HEK293 (cell line): Measurements from ENCODE around the gene GIT1.

ENCODE experiments used
- EGR2 ChIP-seq: fragments of 450-650 bp; formaldehyde crosslinking; IDR thresholded peaks from 2 replicates; pipeline ENCODE4 v1.5.1; 2016; ENCODE audit warnings: low read depth, missing biosample characterization, missing genetic modification characterization
- GFI1B ChIP-seq: fragments of 450-650 bp; formaldehyde crosslinking; IDR thresholded peaks from 2 replicates; pipeline ENCODE4 v1.5.1; 2016; ENCODE audit warnings: missing biosample characterization, missing genetic modification characterization
- GLI4 ChIP-seq: fragments of 450-650 bp; formaldehyde crosslinking; IDR thresholded peaks from 2 replicates; pipeline ENCODE4 v1.5.1; 2016; ENCODE audit warnings: missing biosample characterization, missing genetic modification characterization
- GLIS1 ChIP-seq: fragments of 450-650 bp; formaldehyde crosslinking; IDR thresholded peaks from 2 replicates; pipeline ENCODE4 v1.5.1; 2016; ENCODE audit warnings: missing biosample characterization, missing genetic modification characterization
- HOXC10 ChIP-seq: sonication (generic); formaldehyde crosslinking; IDR thresholded peaks from 2 replicates; pipeline ENCODE4 v1.8.1; 2023; ENCODE audit warnings: mild to moderate bottlenecking, missing genetic modification reagents
- KLF17 ChIP-seq: fragments of 450-650 bp; formaldehyde crosslinking; IDR thresholded peaks from 2 replicates; pipeline ENCODE4 v1.5.1; 2016; ENCODE audit warnings: missing biosample characterization, missing genetic modification characterization
- OVOL3 ChIP-seq: fragments of 450-650 bp; formaldehyde crosslinking; IDR thresholded peaks from 2 replicates; pipeline ENCODE4 v1.5.1; 2016; ENCODE audit warnings: missing biosample characterization, missing genetic modification characterization
- PBX3 ChIP-seq: sonication (generic); formaldehyde crosslinking; IDR thresholded peaks from 2 replicates; pipeline ENCODE4 v1.8.1; 2022; ENCODE audit warnings: mild to moderate bottlenecking, moderate library complexity, missing genetic modification reagents
- PRDM6 ChIP-seq: fragments of 450-650 bp; formaldehyde crosslinking; IDR thresholded peaks from 2 replicates; pipeline ENCODE4 v1.5.1; 2017; ENCODE audit warnings: missing biosample characterization, missing genetic modification characterization
- RBAK ChIP-seq: fragments of 450-650 bp; formaldehyde crosslinking; IDR thresholded peaks from 2 replicates; pipeline ENCODE4 v1.5.1; 2016; ENCODE audit warnings: missing biosample characterization, missing genetic modification characterization
- SCRT2 ChIP-seq: fragments of 450-650 bp; formaldehyde crosslinking; IDR thresholded peaks from 2 replicates; pipeline ENCODE4 v1.5.1; 2016; ENCODE audit warnings: missing biosample characterization, missing genetic modification characterization
- ZBTB1 ChIP-seq: fragments of 450-650 bp; formaldehyde crosslinking; IDR thresholded peaks from 2 replicates; pipeline ENCODE4 v1.5.1; 2016; ENCODE audit warnings: missing biosample characterization, missing genetic modification characterization
- ZBTB20 ChIP-seq: fragments of 450-650 bp; formaldehyde crosslinking; IDR thresholded peaks from 2 replicates; pipeline ENCODE4 v1.5.1; 2016; ENCODE audit warnings: missing biosample characterization, missing genetic modification characterization
- ZBTB44 ChIP-seq: fragments of 450-650 bp; IDR thresholded peaks from 2 replicates; pipeline ENCODE4 v1.5.1; 2018; ENCODE audit warnings: missing biosample characterization, mild to moderate bottlenecking, missing genetic modification characterization
- ZBTB8A ChIP-seq: fragments of 450-650 bp; formaldehyde crosslinking; IDR thresholded peaks from 2 replicates; pipeline ENCODE4 v1.5.1; 2016; ENCODE audit warnings: missing biosample characterization, missing genetic modification characterization
- ZFP3 ChIP-seq: fragments of 450-650 bp; formaldehyde crosslinking; IDR thresholded peaks from 2 replicates; pipeline ENCODE4 v1.5.1; 2016; ENCODE audit warnings: low read depth, missing biosample characterization, missing genetic modification characterization
- ZFP37 ChIP-seq: fragments of 450-650 bp; formaldehyde crosslinking; IDR thresholded peaks from 2 replicates; pipeline ENCODE4 v1.5.1; 2016; ENCODE audit warnings: missing biosample characterization, missing genetic modification characterization
- ZNF132 ChIP-seq: fragments of 450-650 bp; formaldehyde crosslinking; IDR thresholded peaks from 2 replicates; pipeline ENCODE4 v1.5.1; 2017; ENCODE audit warnings: missing biosample characterization, missing genetic modification characterization, borderline replicate concordance
- ZNF2 ChIP-seq: fragments of 450-650 bp; formaldehyde crosslinking; IDR thresholded peaks from 2 replicates; pipeline ENCODE4 v1.5.1; 2016; ENCODE audit warnings: missing biosample characterization, missing genetic modification characterization
- ZNF274 ChIP-seq, 2 experiments: fragments of 200-500 bp in 1 of 2; fragments of 450-650 bp in 1 of 2; sonication (Bioruptor generic) in 1 of 2; formaldehyde crosslinking in 1 of 2; IDR thresholded peaks; 2 replicates each; pipeline versions ENCODE4 v1.5.1 to v1.6.1; 2014 to 2016; ENCODE audit warnings: borderline replicate concordance in 1 of 2, inconsistent platforms in 1 of 2, low read length in 1 of 2, missing biosample characterization in 1 of 2, missing genetic modification characterization in 1 of 2
- ZNF280D ChIP-seq: fragments of 450-650 bp; formaldehyde crosslinking; IDR thresholded peaks from 2 replicates; pipeline ENCODE4 v1.5.1; 2016; ENCODE audit warnings: missing biosample characterization, missing genetic modification characterization
- ZNF341 ChIP-seq: fragments of 450-650 bp; formaldehyde crosslinking; IDR thresholded peaks from 2 replicates; pipeline ENCODE4; 2016; ENCODE audit warnings: low read depth, missing biosample characterization, missing genetic modification characterization
- ZNF354C ChIP-seq: fragments of 450-650 bp; formaldehyde crosslinking; IDR thresholded peaks from 2 replicates; pipeline ENCODE4 v1.5.1; 2016; ENCODE audit warnings: missing biosample characterization, missing genetic modification characterization, low read depth, borderline replicate concordance
- ZNF394 ChIP-seq: fragments of 450-650 bp; formaldehyde crosslinking; IDR thresholded peaks from 2 replicates; pipeline ENCODE4 v1.5.1; 2016; ENCODE audit warnings: missing biosample characterization, missing genetic modification characterization, mild to moderate bottlenecking, moderate library complexity, borderline replicate concordance
- ZNF529 ChIP-seq: fragments of 450-650 bp; formaldehyde crosslinking; IDR thresholded peaks from 2 replicates; pipeline ENCODE4 v1.5.1; 2017; ENCODE audit warnings: missing genetic modification characterization, missing biosample characterization; ENCODE audit not compliant: insufficient replicate concordance
- ZNF621 ChIP-seq: fragments of 450-650 bp; formaldehyde crosslinking; IDR thresholded peaks from 2 replicates; pipeline ENCODE4 v1.5.1; 2017; ENCODE audit warnings: missing biosample characterization, missing genetic modification characterization
- ZNF624 ChIP-seq: fragments of 450-650 bp; formaldehyde crosslinking; IDR thresholded peaks from 2 replicates; pipeline ENCODE4 v1.5.1; 2017; ENCODE audit warnings: missing biosample characterization, missing genetic modification characterization
- ZNF701 ChIP-seq: fragments of 450-650 bp; formaldehyde crosslinking; IDR thresholded peaks from 2 replicates; pipeline ENCODE4 v1.5.1; 2016; ENCODE audit warnings: missing biosample characterization, missing genetic modification characterization
- ZSCAN16 ChIP-seq: fragments of 450-650 bp; formaldehyde crosslinking; IDR thresholded peaks from 2 replicates; pipeline ENCODE4 v1.5.1; 2016; ENCODE audit warnings: missing biosample characterization, missing genetic modification characterization
- TF ChIP-seq, protein P1 (sequence below): fragments of 450-650 bp; formaldehyde crosslinking; IDR thresholded peaks from 2 replicates; pipeline ENCODE4 v1.5.1; 2017; ENCODE audit warnings: missing biosample characterization, missing genetic modification characterization

Gene GIT1

GRCh38 chr17:29597361-29598172 is 8.1 kb upstream of the GIT1 start (continued):
- no peak for TF ChIP-seq ZNF624 (tag by site-specific recombination)
- TF ChIP-seq GFI1B (tag by site-specific recombination) = 0 out of 2 replicates have a peak, but pooled peaks have one; percentile 32
- TF ChIP-seq ZNF274 (IDR thresholded peaks at IDR 0.05; ENCODE audit: low read length) = no peak
- TF ChIP-seq ZNF274 (tag by site-specific recombination; IDR thresholded peaks at IDR 0.05; ENCODE audit: borderline replicate concordance) = no peak
- no peak for TF ChIP-seq ZFP37 (tag by site-specific recombination)
- TF ChIP-seq ZBTB44 = peak; percentile 99
- TF ChIP-seq ZFP3 (tag by site-specific recombination) = no peak
- TF ChIP-seq OVOL3 (tag by site-specific recombination) = no peak
- no peak for TF ChIP-seq ZNF2 (tag by site-specific recombination)
- peak; percentile 71 for TF ChIP-seq ZNF341 (tag by site-specific recombination)
- no peak for TF ChIP-seq PBX3 (CRISPR knock-in tag)
- no peak for TF ChIP-seq ZNF132 (tag by site-specific recombination)
- peak; percentile 89 for TF ChIP-seq GLIS1 (tag by site-specific recombination)
- TF ChIP-seq KLF17 (tag by site-specific recombination) = peak; percentile 52; the same call in 1 of the 2 replicates
- TF ChIP-seq ZBTB1 (tag by site-specific recombination) = no peak
- peak; percentile 70 for TF ChIP-seq ZBTB20 (tag by site-specific recombination)
- no peak for TF ChIP-seq ZNF529 (tag by site-specific recombination)
- TF ChIP-seq ZNF394 = peak; percentile 97
- no peak for TF ChIP-seq HOXC10 (CRISPR knock-in tag)
- peak; percentile 86 for TF ChIP-seq ZBTB8A
- no peak for TF ChIP-seq EGR2 (tag by site-specific recombination)
- no peak for TF ChIP-seq ZNF280D
- no peak for TF ChIP-seq ZNF354C (tag by site-specific recombination)
- no peak for TF ChIP-seq ZSCAN16 (tag by site-specific recombination)
- TF ChIP-seq PRDM6 (tag by site-specific recombination) = 0 out of 2 replicates have a peak, but pooled peaks have one; percentile 11
- TF ChIP-seq ZNF621 (tag by site-specific recombination) = no peak
- TF ChIP-seq GLI4 (tag by site-specific recombination) = no peak; the same call in 1 of the 2 replicates
- no peak for TF ChIP-seq ZNF701 (tag by site-specific recombination)
- TF ChIP-seq SCRT2 (tag by site-specific recombination) = no peak
- TF ChIP-seq, protein P1, sequence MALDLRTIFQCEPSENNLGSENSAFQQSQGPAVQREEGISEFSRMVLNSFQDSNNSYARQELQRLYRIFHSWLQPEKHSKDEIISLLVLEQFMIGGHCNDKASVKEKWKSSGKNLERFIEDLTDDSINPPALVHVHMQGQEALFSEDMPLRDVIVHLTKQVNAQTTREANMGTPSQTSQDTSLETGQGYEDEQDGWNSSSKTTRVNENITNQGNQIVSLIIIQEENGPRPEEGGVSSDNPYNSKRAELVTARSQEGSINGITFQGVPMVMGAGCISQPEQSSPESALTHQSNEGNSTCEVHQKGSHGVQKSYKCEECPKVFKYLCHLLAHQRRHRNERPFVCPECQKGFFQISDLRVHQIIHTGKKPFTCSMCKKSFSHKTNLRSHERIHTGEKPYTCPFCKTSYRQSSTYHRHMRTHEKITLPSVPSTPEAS (tag by site-specific recombination) = no peak
- no peak for TF ChIP-seq RBAK
